OCI-LY3 (cell line): ENCODE measurements around the gene NLRP3.

Experiments used
- EZH2phosphoT487 ChIP-seq: fragments of 200-600 bp; shearing (Covaris generic); IDR thresholded peaks from 2 replicates; pipeline ENCODE4 v1.6.1; 2018; ENCODE audit warnings: antibody characterized with exemption, mixed run types, low read depth
- TF ChIP-seq, protein P1 (sequence below): fragments of 200-600, 300-600 bp; sonication (generic); IDR thresholded peaks from 2 replicates; pipeline ENCODE4 v1.5.1; 2014; ENCODE audit warnings: antibody characterized with exemption, low read length, low read depth

DNA sequence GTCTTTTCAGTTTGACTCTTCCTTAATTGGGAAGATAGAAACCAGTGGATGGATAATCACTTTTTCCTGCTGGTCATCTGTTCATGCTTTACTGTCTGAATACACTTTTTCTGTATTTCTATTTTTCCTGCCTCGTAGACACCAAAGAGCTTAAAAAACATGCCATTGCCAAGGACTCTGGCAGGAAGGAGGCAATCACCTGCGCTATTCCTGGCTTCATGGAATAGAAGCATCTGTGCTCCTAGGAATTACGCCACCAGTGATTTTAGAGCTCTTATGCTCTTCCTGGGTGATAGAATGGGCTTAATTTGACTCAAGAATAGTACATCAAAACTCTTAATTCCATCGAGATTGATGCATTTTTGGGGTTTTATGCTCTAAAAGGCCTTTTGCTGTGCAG lies 26.2 kb downstream of the NLRP3 start:
- TF ChIP-seq, protein P1, sequence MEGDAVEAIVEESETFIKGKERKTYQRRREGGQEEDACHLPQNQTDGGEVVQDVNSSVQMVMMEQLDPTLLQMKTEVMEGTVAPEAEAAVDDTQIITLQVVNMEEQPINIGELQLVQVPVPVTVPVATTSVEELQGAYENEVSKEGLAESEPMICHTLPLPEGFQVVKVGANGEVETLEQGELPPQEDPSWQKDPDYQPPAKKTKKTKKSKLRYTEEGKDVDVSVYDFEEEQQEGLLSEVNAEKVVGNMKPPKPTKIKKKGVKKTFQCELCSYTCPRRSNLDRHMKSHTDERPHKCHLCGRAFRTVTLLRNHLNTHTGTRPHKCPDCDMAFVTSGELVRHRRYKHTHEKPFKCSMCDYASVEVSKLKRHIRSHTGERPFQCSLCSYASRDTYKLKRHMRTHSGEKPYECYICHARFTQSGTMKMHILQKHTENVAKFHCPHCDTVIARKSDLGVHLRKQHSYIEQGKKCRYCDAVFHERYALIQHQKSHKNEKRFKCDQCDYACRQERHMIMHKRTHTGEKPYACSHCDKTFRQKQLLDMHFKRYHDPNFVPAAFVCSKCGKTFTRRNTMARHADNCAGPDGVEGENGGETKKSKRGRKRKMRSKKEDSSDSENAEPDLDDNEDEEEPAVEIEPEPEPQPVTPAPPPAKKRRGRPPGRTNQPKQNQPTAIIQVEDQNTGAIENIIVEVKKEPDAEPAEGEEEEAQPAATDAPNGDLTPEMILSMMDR: no peak
- TF ChIP-seq EZH2phosphoT487: no peak
